Measurements from ENCODE around the gene ANKRD66.

ANKRD66 gene

GRCh38 chr6:46792635-46793034 is 45.9 kb downstream of the ANKRD66 start:
- no peak for DNase-seq

GRCh38 chr6:46793138-46793537 is 46.4 kb downstream of the ANKRD66 start, which contains the start of gene MEP1A:
MEP1A (plus strand) TSS chr6:46793389; CDS start chr6:46793399, 10 bp downstream.
- DNase-seq: no peak

- no peak for DNase-seq
Observed at GRCh38 chr6:46794068-46794467, 47.3 kb downstream of the ANKRD66 start.

GRCh38 chr6:46795816-46796215 is 49.1 kb downstream of the ANKRD66 start:
- DNase-seq: no peak

GRCh38 chr6:46796848-46797580 is 50.3 kb downstream of the ANKRD66 start:
- no peak for DNase-seq

GRCh38 chr6:46799657-46800056 is 52.9 kb downstream of the ANKRD66 start:
- DNase-seq: no peak

GRCh38 chr6:46808806-46809205 is 62.1 kb downstream of the ANKRD66 start:
- DNase-seq: no peak
